ENCODE measurements around the gene FES. TPM values are rescaled to one million over a fixed set of nuclear protein-coding genes. Genes with fewer than 3 reads are reported as not detected.

Gene FES
- total RNA-seq, 1 donor from 2014 or later = 3.1 TPM

- TF ChIP-seq CTCF (conservative IDR thresholded peaks at IDR 0.05) = no peak
- Mint-ChIP-seq H3K36me3 (peaks cover 3% of the 10 kb centered on the region), H3K4me3 (no peak overlapping the region), H3K9me3 (no peaks in the 10 kb centered on the region), H3K4me1 (ENCODE audit: unreplicated experiment) (peaks cover 8% of the 10 kb centered on the region), H3K27me3 (no peaks in the 10 kb centered on the region), H3K27ac (no peak overlapping the region)
- no peak for DNase-seq (ENCODE audit: extremely low spot score, unreplicated experiment)
Observed at GRCh38 chr15:90878660-90879059, 5.6 kb upstream of the FES start.

- H3K4me1 Mint-ChIP-seq (ENCODE audit: unreplicated experiment) = no peaks in the 10 kb centered on the region
Observed at GRCh38 chr15:90879730-90880366, 4.5 kb upstream of the FES start.

GRCh38 chr15:90880381-90881145 lies 3.7 kb upstream of the FES start:
- no peak for TF ChIP-seq CTCF (conservative IDR thresholded peaks at IDR 0.05)
- no peak overlapping the region for H3K27ac Mint-ChIP-seq
- H3K4me3 Mint-ChIP-seq = no peak overlapping the region
- no peaks in the 10 kb centered on the region for H3K27me3 Mint-ChIP-seq
- peaks cover 3% of the 10 kb centered on the region for H3K36me3 Mint-ChIP-seq
- no peaks in the 10 kb centered on the region for H3K4me1 Mint-ChIP-seq (ENCODE audit: unreplicated experiment)
- H3K9me3 Mint-ChIP-seq = no peaks in the 10 kb centered on the region
- no peak for DNase-seq (ENCODE audit: extremely low spot score, unreplicated experiment)

More at GRCh38 chr15:90879730-90880366, 4.5 kb upstream of the FES start:
- TF ChIP-seq CTCF (conservative IDR thresholded peaks at IDR 0.05) = no peak
- Mint-ChIP-seq H3K36me3 (peaks cover 3% of the 10 kb centered on the region), H3K27ac (no peak overlapping the region), H3K4me3 (no peak overlapping the region), H3K27me3 (no peaks in the 10 kb centered on the region), H3K9me3 (no peaks in the 10 kb centered on the region)
- no peak for DNase-seq (ENCODE audit: extremely low spot score, unreplicated experiment)

- H3K9me3 Mint-ChIP-seq = no peaks in the 10 kb centered on the region
- no peaks in the 10 kb centered on the region for H3K27me3 Mint-ChIP-seq
- DNase-seq (ENCODE audit: extremely low spot score, unreplicated experiment) = no peak
- H3K27ac Mint-ChIP-seq = no peak overlapping the region
- H3K4me3 Mint-ChIP-seq = no peak overlapping the region
- peaks cover 6% of the 10 kb centered on the region for H3K4me1 Mint-ChIP-seq (ENCODE audit: unreplicated experiment)
- H3K36me3 Mint-ChIP-seq = peaks cover 3% of the 10 kb centered on the region
- no peak for TF ChIP-seq CTCF (conservative IDR thresholded peaks at IDR 0.05)
Observed at GRCh38 chr15:90881181-90881977, 2.9 kb upstream of the FES start.

GRCh38 chr15:90881978-90882721 lies 2.2 kb upstream of the FES start:
- TF ChIP-seq CTCF (conservative IDR thresholded peaks at IDR 0.05) = no peak
- H3K9me3 Mint-ChIP-seq = no peaks in the 10 kb centered on the region
- no peak overlapping the region for H3K27ac Mint-ChIP-seq
- H3K36me3 Mint-ChIP-seq = no peaks in the 10 kb centered on the region
- H3K4me3 Mint-ChIP-seq = no peak overlapping the region
- H3K27me3 Mint-ChIP-seq = no peaks in the 10 kb centered on the region
- peaks cover 6% of the 10 kb centered on the region for H3K4me1 Mint-ChIP-seq (ENCODE audit: unreplicated experiment)
- DNase-seq (ENCODE audit: extremely low spot score, unreplicated experiment) = peak; percentile 68

All from type B pancreatic cell (in vitro differentiated cells).